ENCODE results near the gene HK1. TPM values are rescaled to one million over a fixed set of nuclear protein-coding genes. Genes with fewer than 3 reads are reported as not detected.
A peak's percentile ranks its signal among the peaks of the same experiment; 100 is the strongest.

HK1 gene
- total RNA-seq, 1 donor from 2014 or later, result 106 TPM

DNA sequence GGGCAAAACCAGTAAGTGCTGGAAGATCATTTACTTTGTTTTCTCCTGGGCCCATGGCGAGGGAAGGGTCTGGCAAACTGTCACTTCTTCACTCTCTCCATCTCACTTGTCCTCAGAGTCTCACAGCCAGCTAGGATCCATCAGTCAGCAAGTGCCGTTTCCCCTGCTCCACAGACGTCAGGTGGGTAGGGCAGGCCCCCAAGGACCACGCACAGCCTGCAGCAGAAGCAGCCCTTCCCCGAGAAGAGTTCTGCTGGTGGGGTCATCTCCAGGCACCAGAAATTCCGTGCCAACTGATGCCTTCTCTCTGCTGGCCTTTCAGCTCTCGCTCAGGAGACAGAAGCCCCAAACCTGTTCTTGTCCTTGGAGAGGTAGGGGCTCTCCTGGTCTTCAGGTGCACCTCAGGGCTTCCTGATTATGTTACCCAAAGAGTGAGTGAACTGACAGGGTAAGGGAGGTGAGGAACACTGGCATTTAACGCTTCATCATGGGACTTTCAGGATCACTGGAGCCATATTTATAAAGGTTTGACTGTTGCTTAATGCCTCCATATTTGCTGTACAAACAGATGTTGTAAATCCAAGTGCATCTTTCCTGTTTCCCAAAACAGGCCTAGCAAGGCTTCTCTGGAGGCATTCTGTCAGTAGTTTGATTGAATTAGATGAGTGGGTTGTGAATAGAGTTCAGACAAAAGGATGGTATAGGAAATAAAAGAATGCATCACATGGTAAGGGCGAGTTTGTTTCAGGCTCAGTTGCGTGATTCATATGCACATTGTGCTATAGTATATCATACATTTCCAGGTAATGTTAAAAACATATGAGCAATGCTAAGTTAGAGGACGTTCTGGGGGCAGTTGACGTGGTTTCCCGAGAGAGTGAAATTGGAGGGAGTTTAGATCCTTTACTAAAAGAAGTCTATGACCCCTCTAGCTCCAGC is 159.3 kb downstream of the HK1 start:
- no peaks in the 10 kb centered on the region for H3K36me3 ChIP-seq
- peaks cover 22% of the 10 kb centered on the region for H3K4me1 ChIP-seq
- no peak overlapping the region for H3K4me3 ChIP-seq
- TF ChIP-seq, protein P1, sequence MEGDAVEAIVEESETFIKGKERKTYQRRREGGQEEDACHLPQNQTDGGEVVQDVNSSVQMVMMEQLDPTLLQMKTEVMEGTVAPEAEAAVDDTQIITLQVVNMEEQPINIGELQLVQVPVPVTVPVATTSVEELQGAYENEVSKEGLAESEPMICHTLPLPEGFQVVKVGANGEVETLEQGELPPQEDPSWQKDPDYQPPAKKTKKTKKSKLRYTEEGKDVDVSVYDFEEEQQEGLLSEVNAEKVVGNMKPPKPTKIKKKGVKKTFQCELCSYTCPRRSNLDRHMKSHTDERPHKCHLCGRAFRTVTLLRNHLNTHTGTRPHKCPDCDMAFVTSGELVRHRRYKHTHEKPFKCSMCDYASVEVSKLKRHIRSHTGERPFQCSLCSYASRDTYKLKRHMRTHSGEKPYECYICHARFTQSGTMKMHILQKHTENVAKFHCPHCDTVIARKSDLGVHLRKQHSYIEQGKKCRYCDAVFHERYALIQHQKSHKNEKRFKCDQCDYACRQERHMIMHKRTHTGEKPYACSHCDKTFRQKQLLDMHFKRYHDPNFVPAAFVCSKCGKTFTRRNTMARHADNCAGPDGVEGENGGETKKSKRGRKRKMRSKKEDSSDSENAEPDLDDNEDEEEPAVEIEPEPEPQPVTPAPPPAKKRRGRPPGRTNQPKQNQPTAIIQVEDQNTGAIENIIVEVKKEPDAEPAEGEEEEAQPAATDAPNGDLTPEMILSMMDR (IDR thresholded peaks at IDR 0.05), result no peak
- TF ChIP-seq POLR2AphosphoS5 (IDR thresholded peaks at IDR 0.05; ENCODE audit: insufficient read depth in 1 of 2, low read depth in 1 of 2) (no peak), POLR2A (IDR thresholded peaks at IDR 0.05) (no peak)
- DNase-seq (ENCODE audit: extremely low spot score in 2 of 2), result no peak
- intact Hi-C loops (cut with DNase I), result no loop called here
- H3K9me3 ChIP-seq, result no peaks in the 10 kb centered on the region
- no peaks in the 10 kb centered on the region for H3K27me3 ChIP-seq
- H3K27ac ChIP-seq, result peak overlapping the region; percentile 42

DNA sequence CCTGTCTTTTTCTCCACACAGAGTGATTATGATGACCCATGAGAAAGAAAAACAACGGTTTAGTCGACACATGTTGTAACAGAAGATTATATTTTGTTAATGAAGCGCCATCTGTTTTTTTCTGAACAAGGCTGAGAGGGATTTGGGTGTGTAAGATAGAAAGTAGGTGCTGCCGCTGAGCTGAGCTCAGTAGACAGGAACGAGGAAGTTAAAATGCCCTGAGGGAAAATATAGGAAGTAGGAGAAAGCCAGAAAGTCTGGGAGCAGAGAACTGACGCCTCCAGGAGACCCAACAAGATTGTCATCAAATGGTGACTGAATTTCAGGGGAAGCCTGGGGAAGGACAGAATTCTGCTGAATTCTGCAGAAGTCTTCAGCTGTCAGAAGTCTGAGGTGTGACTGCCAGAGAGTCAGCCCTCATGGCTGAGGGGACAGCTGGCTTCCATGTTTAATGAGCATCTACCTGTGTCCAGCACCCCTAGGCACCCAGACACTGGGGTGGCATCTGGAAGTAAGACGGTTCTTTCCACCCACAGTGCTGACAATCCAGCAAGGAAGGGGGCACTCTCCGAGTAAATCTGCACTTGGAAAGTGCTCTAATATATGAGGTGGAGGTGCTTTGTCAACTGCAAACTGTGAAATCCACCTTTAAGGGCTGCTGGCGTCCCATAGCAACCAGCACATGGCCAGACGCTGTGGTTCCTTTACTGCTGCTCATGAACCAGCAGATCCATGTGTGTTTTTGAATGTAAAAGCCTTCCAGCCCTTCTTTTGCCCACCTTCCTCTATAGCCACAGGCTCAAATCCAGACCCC is 160.4 kb downstream of the HK1 start:
- Histone ChIP-seq H3K9me3 (no peaks in the 10 kb centered on the region), H3K4me3 (no peak overlapping the region), H3K36me3 (no peaks in the 10 kb centered on the region), H3K4me1 (peaks cover 22% of the 10 kb centered on the region), H3K27ac (peak overlapping the region; percentile 42), H3K27me3 (no peaks in the 10 kb centered on the region)
- TF ChIP-seq POLR2AphosphoS5 (IDR thresholded peaks at IDR 0.05; ENCODE audit: insufficient read depth in 1 of 2, low read depth in 1 of 2) (no peak), POLR2A (IDR thresholded peaks at IDR 0.05) (no peak)
- TF ChIP-seq, protein P1 (IDR thresholded peaks at IDR 0.05), result no peak
- intact Hi-C loops (cut with DNase I), result no loop called here
- DNase-seq (ENCODE audit: extremely low spot score in 2 of 2), result no peak

DNA sequence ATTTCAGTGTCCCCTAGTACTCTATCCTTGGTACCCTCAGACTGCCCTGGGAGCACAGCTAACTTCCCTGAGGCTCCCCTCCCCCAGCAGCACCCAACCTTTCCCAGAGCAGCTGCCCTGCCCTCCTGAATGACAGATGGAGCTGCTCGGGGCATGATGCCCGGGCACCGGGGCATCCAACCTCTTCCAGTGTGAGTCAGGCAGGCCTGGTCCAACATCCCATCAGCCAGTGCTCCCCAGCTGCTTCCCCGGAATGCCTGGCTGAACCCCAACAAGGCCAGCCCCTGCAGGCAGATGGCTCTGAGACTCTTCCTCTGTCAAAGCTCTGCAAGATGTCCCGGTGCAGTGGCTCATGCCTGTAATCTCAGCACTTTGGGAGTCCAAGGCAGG is 161.0 kb downstream of the HK1 start:
- Histone ChIP-seq H3K4me3 (no peak overlapping the region), H3K9me3 (no peaks in the 10 kb centered on the region), H3K27ac (no peak overlapping the region), H3K4me1 (peaks cover 22% of the 10 kb centered on the region), H3K27me3 (no peaks in the 10 kb centered on the region), H3K36me3 (no peaks in the 10 kb centered on the region)
- no peak for TF ChIP-seq POLR2A (IDR thresholded peaks at IDR 0.05)
- TF ChIP-seq, protein P1 (IDR thresholded peaks at IDR 0.05), result no peak
- TF ChIP-seq POLR2AphosphoS5 (IDR thresholded peaks at IDR 0.05; ENCODE audit: insufficient read depth in 1 of 2, low read depth in 1 of 2), result peak in 1 of 2 donors; percentile 42
- intact Hi-C loops (cut with DNase I), result no loop called here
- no peak for DNase-seq (ENCODE audit: extremely low spot score in 2 of 2)

DNA sequence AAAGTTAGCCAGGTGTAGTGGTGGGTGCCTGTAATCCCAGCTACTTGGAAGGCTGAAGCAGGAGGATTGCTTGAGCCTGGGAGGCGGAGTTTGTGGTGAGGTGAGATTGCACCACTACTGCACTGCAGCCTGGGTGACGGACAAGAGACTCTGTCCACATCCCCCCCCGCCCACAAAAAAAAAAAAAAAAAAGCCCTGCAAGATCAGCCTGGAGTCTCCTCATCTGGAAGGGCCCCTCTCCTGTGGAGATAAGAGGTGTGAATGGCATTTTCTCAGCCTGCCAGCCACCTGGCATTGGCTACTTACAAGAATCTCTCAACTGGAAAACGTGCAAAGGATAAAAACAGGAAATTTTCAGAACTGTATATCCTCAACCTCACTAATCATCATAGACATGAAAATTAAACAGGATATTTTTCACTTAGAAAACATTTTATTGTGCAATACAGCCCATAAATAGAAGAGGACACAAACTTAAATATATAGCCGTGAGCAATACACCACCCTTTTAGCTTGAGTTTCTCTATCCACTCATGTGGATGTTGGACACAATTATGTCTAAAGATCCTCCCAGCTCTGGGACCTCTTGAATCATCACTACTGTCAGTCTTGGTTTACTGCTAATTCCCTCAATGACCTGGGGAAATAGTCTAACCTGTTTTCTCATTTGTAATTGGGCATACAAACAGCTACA is 161.7 kb downstream of the HK1 start:
- no peak for TF ChIP-seq POLR2A (IDR thresholded peaks at IDR 0.05)
- TF ChIP-seq, protein P1 (IDR thresholded peaks at IDR 0.05), result no peak
- no peak for TF ChIP-seq POLR2AphosphoS5 (IDR thresholded peaks at IDR 0.05; ENCODE audit: insufficient read depth in 1 of 2, low read depth in 1 of 2)
- Histone ChIP-seq H3K27ac (no peak overlapping the region), H3K4me1 (peaks cover 22% of the 10 kb centered on the region), H3K9me3 (no peaks in the 10 kb centered on the region), H3K4me3 (no peak overlapping the region), H3K27me3 (no peaks in the 10 kb centered on the region), H3K36me3 (no peaks in the 10 kb centered on the region)
- intact Hi-C loops (cut with DNase I), result no loop called here
- no peak for DNase-seq (ENCODE audit: extremely low spot score in 2 of 2)
